Esophagus muscularis mucosa (tissue), 4 donors: ENCODE results near the gene COQ10B. TPM values are rescaled to one million over a fixed set of nuclear protein-coding genes. Genes with fewer than 3 reads are reported as not detected.

Source experiments
- DNase-seq: peaks from one replicate; pipeline ENCODE4 v3.0.0-alpha.2; 2017; ENCODE audit errors: extremely low spot score
- H3K27ac ChIP-seq, 4 donors: fragments of 200-600 bp; sonication (generic); replicated peaks in 1 of 4; 1 replicate in 3 of 4; 2 replicates in 1 of 4; pipeline ENCODE4 v1.5.1; 2016 to 2019; ENCODE audit warnings: mild to moderate bottlenecking in 1 of 4
- H3K27me3 ChIP-seq, 4 donors: fragments of 200-600 bp; sonication (generic); one replicate each; pipeline versions ENCODE4 v1.5.1 to v1.6.0; 2016 to 2019
- H3K36me3 ChIP-seq, 4 donors: fragments of 200-600 bp; sonication (generic); one replicate each; pipeline ENCODE4 v1.5.1; 2016 to 2019
- H3K4me1 ChIP-seq, 4 donors: fragments of 200-600 bp; sonication (generic); one replicate each; pipeline ENCODE4 v1.5.1; 2016 to 2019
- H3K4me3 ChIP-seq, 4 donors: fragments of 200-600 bp; sonication (generic); 1 replicate in 2 of 4; 2 replicates in 2 of 4; pipeline ENCODE4 v1.5.1; 2016 to 2019; ENCODE audit warnings: mild to moderate bottlenecking in 4 of 4, moderate library complexity in 1 of 4
- H3K9me3 ChIP-seq, 4 donors: fragments of 200-600 bp; sonication (generic); 1 replicate in 3 of 4; 2 replicates in 1 of 4; pipeline ENCODE4 v1.5.1; 2016 to 2019
- CTCF ChIP-seq, 3 experiments: fragments of 200-600 bp in 2 of 3; fragments of 450-650 bp in 1 of 3; sonication (generic) in 2 of 3; IDR thresholded peaks; one replicate each; pipeline ENCODE4 v1.5.1; 2017 to 2019; ENCODE audit warnings: antibody characterized with exemption in 3 of 3, mild to moderate bottlenecking in 2 of 3, moderate library complexity in 1 of 3
- EP300 ChIP-seq: sonication (generic); formaldehyde crosslinking; IDR thresholded peaks from one replicate; pipeline ENCODE4 v1.6.1; 2017; ENCODE audit warnings: antibody characterized with exemption
- POLR2A ChIP-seq: fragments of 450-650 bp; IDR thresholded peaks from one replicate; pipeline ENCODE4 v1.6.1; 2017; ENCODE audit warnings: antibody characterized with exemption, moderate library complexity, mild to moderate bottlenecking, low read depth
- POLR2AphosphoS5 ChIP-seq, 2 donors: sonication (generic); formaldehyde crosslinking; IDR thresholded peaks; one replicate each; pipeline ENCODE4 v1.6.1; 2017; ENCODE audit warnings: antibody characterized with exemption in 2 of 2
- WGBS: methylation state at CpG from one replicate; pipeline ENCODE4 v1.1.5; 2018; 5-methylcytosine and 5-hydroxymethylcytosine counted together
- intact Hi-C: fragments of 100-400 bp; cut with DNase I; formaldehyde crosslinking; loops from one replicate; pipeline ENCODE4 v1.15.1; 2023
- total RNA-seq, 4 donors: library from RNA; depleted of rRNA; stranded (reverse); fragments of >200 nt; gene quantifications; one replicate each; pipeline versions ENCODE4 v1.1.0 to v1.2.1, GENCODE V29; 2016

COQ10B gene
- total RNA-seq, 4 donors from 2014 or later = 27.0 to 58.8 (median 43.8) TPM

DNA sequence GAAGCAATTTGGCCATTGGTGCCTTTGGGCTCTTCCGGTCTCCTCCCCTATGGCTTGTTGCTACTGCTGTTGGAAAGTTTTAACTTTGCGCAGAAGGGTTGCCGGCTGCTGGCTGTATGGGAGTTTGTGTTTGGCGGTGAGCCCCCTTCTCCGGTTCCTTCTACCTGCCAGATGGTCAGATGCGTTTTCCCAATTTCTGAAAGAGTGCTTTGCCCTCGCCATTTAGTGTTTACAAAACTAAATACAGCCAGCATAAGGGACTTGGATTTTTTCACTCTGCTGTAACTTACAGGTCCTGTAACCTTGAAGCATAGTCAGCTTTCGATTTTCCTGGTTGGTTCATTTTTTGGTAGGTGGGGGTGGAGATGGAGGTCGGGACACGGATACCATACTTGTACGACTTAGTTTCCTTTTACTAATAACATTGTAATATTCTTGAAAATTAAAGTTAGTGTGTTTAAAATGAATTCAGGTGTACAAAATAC is 604 bp downstream of the COQ10B start:
- intact Hi-C loops = loop anchor here (2.0 to 10.0 kb wide), 2 partner anchors 43 to 251 kb away; partner anchors contain the start of gene MARS2
- Histone ChIP-seq H3K27ac (peak overlapping the region; percentile 97 to 100 (median 100)), H3K4me1 (peaks cover 17 to 50% (median 40%) of the 10 kb centered on the region in 4 donors), H3K27me3 (no peaks in the 10 kb centered on the region), H3K36me3 (no peaks in the 10 kb centered on the region), H3K9me3 (no peaks in the 10 kb centered on the region), H3K4me3 (peak overlapping the region; percentile 75 to 87 (median 80))
- peak; percentile 94 for DNase-seq
- TF ChIP-seq EP300 (no peak), POLR2AphosphoS5 (IDR thresholded peaks at IDR 0.05) (peak in 1 of 2 donors; percentile 80), POLR2A (peak; percentile 11), CTCF (IDR thresholded peaks at IDR 0.05) (no peak)
- under 1% methylated on average over 7 of the region's 11 CpGs for WGBS

DNA sequence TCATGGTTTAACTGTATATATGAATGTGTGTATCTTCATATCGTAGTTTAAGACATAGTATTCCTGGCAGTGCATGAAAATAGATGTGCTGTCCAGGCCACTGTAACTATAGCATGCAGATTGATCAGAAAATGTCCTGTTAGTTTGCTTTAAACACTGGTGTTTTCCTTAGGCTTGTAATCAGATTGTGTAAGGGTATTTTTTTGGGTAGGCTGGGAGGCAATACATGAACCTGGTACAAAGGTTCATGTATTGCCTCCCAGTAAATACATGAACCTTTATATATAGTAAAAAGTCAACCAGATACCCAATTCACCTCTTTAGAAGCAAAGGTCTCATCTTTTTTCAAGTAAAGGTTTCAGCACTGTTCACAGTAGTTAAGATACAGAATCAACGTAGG is 1.6 kb downstream of the COQ10B start:
- DNase-seq = no peak
- TF ChIP-seq EP300 (no peak), CTCF (IDR thresholded peaks at IDR 0.05) (no peak), POLR2A (no peak), POLR2AphosphoS5 (IDR thresholded peaks at IDR 0.05) (no peak)
- H3K36me3 ChIP-seq = peaks cover 0 to 3% (median under 1%) of the 10 kb centered on the region in 4 donors
- WGBS = 83% methylated on average over 2 of the region's 2 CpGs
- H3K4me1 ChIP-seq = peaks cover 22 to 58% (median 45%) of the 10 kb centered on the region in 4 donors
- H3K27me3 ChIP-seq = no peaks in the 10 kb centered on the region
- H3K4me3 ChIP-seq = peak overlapping the region; percentile 75 to 87 (median 80)
- intact Hi-C loops = loop anchor here (2.0 to 10.0 kb wide), 2 partner anchors 42 to 250 kb away; partner anchors contain the start of gene MARS2
- H3K27ac ChIP-seq = peak overlapping the region in 2 of 4 donors; percentile 99 to 100
- no peaks in the 10 kb centered on the region for H3K9me3 ChIP-seq

GRCh38 chr2:197455428-197455827 is 2.1 kb downstream of the COQ10B start:
- Histone ChIP-seq H3K4me3 (no peak overlapping the region), H3K9me3 (no peaks in the 10 kb centered on the region), H3K36me3 (peaks cover 5 to 8% (median 6%) of the 10 kb centered on the region in 4 donors), H3K27me3 (no peaks in the 10 kb centered on the region), H3K4me1 (peaks cover 23 to 58% (median 46%) of the 10 kb centered on the region in 4 donors), H3K27ac (no peak overlapping the region)
- TF ChIP-seq CTCF (IDR thresholded peaks at IDR 0.05) = no peak
- no peak for TF ChIP-seq POLR2AphosphoS5 (IDR thresholded peaks at IDR 0.05)
- no peak for TF ChIP-seq POLR2A
- no peak for DNase-seq
- intact Hi-C loops = loop anchor here (2.0 to 10.0 kb wide), 2 partner anchors 41 to 249 kb away; partner anchors contain the start of gene MARS2
- 100% methylated on average over 1 of the region's 1 CpG for WGBS

GRCh38 chr2:197460649-197461048 is 7.3 kb downstream of the COQ10B start:
- Histone ChIP-seq H3K36me3 (peaks cover 19 to 50% (median 41%) of the 10 kb centered on the region in 4 donors), H3K4me1 (peaks cover 14 to 56% (median 39%) of the 10 kb centered on the region in 4 donors), H3K27ac (peak overlapping the region in 1 of 4 donors; percentile 38), H3K9me3 (no peaks in the 10 kb centered on the region), H3K27me3 (no peaks in the 10 kb centered on the region), H3K4me3 (no peak overlapping the region)
- TF ChIP-seq EP300 (no peak), POLR2AphosphoS5 (IDR thresholded peaks at IDR 0.05) (no peak), CTCF (IDR thresholded peaks at IDR 0.05) (no peak), POLR2A (no peak)
- WGBS = 98% methylated on average over 4 of the region's 4 CpGs
- intact Hi-C loops = no loop called here
- no peak for DNase-seq
